C4-2B (cell line): ENCODE data around the gene POP7.
"Not testable (repeated sequence)": the region's sequence is repeated elsewhere in the genome, so short reads cannot be mapped to it uniquely, and the experiment has no call there.

ENCODE experiments used
- H3K27ac ChIP-seq: fragments of 450-650 bp; 2 replicates; pipeline ENCODE4 v1.5.1; 2017
- ZFX ChIP-seq: fragments of 450-650 bp; IDR thresholded peaks from 2 replicates; pipeline ENCODE4 v1.6.1; 2017
- TF ChIP-seq, protein P1 (sequence below): fragments of 450-650 bp; conservative IDR thresholded peaks from 2 replicates; pipeline ENCODE4 v1.5.1; 2017; ENCODE audit warnings: mild to moderate bottlenecking

POP7 gene

DNA sequence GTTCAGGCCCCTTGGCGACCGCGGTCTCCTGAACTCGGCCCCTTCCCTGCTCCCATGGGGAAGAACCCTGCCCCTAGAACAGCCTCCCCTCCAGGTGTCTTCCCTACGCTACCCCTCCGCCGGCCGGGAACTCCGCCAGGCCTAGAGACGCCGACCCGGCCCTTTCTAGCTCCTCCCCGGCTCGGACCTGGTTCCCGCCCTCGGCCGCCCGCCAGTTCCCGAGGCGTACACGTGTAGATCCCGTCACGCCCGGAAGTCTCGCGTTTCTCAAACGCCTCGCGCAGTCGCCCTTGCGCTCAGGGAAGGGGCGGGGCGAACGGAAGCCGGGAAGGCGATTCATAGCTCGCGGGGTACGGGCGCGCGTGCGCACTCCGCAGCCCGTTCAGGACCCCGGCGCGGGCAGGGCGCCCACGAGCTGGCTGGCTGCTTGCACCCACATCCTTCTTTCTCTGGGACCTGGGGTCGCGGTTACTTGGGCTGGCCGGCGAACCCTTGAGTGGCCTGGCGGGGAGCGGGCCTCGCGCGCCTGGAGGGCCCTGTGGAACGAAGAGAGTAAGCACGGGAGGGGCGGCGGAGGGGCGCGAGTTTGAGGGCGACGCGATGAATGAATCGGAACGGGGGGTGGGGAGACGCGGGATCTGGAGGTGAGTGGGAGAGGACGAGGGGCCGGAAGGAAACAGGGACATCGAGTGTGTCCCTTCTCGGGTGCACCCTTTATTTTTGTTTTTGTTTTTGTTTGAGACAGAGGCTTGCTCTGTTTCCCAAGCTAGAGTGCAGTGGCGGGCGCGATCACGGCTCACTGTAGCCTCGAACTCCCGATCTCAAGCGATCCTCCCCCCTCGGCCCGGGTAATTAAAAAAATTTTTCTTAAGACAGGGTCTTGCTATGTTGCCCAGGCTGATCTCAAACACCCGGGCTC lies at the start of gene POP7:
TSS of gene POP7 (plus strand) at position 369 of the 919 bp plus-strand sequence. CDS start 710 bp downstream, outside the sequence.
- TF ChIP-seq ZFX, result peak; percentile 81; the same call in 1 of the 2 replicates
- TF ChIP-seq, protein P1, sequence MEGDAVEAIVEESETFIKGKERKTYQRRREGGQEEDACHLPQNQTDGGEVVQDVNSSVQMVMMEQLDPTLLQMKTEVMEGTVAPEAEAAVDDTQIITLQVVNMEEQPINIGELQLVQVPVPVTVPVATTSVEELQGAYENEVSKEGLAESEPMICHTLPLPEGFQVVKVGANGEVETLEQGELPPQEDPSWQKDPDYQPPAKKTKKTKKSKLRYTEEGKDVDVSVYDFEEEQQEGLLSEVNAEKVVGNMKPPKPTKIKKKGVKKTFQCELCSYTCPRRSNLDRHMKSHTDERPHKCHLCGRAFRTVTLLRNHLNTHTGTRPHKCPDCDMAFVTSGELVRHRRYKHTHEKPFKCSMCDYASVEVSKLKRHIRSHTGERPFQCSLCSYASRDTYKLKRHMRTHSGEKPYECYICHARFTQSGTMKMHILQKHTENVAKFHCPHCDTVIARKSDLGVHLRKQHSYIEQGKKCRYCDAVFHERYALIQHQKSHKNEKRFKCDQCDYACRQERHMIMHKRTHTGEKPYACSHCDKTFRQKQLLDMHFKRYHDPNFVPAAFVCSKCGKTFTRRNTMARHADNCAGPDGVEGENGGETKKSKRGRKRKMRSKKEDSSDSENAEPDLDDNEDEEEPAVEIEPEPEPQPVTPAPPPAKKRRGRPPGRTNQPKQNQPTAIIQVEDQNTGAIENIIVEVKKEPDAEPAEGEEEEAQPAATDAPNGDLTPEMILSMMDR, result no peak
- peak within 1 kb of the TSS; percentile 91 for H3K27ac ChIP-seq

DNA sequence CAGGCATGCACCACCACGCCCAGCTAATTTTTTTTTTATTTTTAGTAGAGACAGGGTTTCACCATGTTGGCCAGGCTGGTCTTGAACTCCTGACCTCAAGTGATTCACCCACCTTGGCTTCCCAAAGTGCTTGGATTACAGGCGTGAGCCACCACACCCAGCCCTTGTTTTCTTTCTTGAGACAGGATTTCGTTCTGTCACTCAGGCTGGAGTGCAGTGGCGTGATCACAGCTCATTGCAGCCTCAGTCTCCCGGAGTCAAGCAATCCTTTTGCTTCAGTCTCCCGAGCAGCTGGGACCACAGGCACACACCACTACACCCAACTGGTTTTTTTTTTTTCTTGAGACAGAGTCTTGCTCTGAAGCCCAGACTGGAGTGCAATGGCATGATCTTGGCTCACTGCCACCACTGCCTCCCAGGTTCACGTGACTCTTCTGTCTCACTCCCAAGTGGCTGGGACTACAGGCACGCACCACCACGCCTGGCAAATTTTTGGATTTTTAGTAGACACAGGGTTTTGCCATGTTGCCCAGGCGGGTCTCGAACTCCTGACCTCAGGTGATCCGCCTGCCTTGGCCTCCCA lies 43.6 kb upstream of the POP7 start:
- H3K27ac ChIP-seq, result not testable (repeated sequence)

DNA sequence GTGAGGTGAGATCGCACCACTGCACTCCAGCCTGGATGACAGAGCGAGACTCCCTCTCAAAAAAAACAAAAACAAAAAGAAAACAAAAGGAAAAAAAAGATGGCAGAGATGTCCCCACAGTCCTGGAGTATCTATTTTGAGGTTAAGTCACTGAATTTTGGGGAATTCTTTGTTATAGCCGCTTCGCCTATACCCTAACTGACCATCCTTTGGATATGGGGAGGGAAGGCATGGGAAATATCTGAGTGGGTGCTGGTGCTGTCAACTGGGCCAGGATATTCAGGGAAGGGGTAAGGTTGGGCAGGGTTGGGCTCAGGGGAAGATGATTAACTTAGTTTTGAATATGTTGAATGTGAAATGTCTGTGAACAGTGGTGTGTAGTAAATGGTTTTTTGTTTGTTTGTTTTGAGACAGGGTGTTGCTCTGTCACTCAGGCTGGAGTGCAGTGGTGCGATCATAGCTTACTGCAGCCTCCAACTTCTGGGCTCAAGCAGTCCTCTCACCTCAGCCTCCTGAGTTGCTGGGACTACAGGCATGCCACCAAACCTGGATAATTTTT lies 40.7 kb upstream of the POP7 start:
- TF ChIP-seq, protein P1, result no peak
- TF ChIP-seq ZFX, result no peak
- no peak overlapping the region for H3K27ac ChIP-seq

DNA sequence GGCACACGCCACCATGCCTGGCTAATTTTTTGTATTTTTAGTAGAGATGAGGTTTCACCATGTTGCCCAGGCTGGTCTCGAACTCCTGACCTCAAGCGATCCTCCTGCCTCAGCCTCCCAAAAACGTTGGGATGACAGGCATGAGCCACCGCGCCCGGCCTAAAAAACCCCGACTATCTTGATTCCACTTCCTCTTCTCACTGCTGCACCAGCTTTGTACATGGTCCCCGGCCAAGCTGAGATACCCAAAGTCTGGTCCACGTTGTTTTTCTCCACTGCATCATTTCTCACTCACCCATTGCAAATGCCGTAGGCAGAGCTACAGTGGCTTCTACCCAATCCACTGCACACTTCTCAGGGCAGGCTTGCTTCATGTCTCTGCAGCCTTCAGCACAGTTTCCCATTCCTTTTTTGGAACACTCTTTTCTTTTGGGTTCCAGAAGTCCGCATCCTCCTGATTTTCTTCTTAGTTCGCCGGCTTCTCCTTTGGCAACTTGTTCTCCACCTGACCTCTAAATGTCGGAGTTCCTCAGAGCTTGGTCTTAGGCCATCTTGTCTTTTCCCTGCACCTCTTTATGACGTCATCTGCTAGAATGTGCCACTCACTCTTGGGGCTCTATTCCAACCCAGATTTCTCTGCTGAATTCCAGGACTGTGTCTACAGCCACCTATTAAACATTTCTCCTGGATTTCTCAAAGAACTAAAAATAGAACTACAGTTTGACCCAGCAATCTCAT lies 38.4 kb upstream of the POP7 start:
- TF ChIP-seq, protein P1, result no peak
- TF ChIP-seq ZFX, result no peak
- no peak overlapping the region for H3K27ac ChIP-seq

DNA sequence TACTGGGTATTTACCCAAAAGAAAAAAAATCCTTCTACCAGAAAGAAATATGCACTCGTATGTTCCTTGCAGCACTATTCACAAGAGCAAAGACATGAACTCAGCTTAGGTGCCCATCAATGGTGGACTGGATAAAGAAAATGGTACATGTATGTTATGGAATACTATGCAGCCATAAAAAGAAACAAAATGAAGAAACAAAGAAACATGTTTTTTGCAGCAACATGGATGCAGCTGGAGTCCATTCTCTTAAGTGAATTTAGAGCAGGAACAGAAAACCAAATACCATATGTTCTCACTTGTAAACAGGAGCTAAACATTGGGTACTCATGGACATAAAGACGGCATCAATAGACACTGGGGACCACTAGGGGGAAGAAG lies 37.9 kb upstream of the POP7 start:
- no peak for TF ChIP-seq ZFX
- TF ChIP-seq, protein P1, result no peak
- H3K27ac ChIP-seq, result no peak overlapping the region

DNA sequence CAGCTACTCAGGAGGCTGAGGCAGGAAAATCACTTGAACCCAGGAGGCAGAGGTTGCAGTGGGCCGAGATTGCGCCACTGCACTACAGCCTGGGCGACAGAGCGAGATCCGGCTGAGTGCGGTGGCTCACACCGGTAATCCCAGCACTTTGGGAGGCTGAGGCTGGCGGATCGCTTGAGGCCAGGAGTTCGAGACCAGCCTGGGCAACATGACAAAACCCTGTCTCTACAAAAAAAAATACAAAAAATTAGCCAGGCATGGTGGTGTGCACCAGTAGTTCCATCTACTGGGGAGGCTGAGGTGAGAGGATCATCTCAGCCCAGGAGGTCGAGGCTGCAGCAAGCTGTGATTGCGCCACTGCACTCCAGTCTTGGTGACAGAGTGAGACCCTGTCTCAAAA lies 36.8 kb upstream of the POP7 start:
- H3K27ac ChIP-seq, result not testable (repeated sequence)

DNA sequence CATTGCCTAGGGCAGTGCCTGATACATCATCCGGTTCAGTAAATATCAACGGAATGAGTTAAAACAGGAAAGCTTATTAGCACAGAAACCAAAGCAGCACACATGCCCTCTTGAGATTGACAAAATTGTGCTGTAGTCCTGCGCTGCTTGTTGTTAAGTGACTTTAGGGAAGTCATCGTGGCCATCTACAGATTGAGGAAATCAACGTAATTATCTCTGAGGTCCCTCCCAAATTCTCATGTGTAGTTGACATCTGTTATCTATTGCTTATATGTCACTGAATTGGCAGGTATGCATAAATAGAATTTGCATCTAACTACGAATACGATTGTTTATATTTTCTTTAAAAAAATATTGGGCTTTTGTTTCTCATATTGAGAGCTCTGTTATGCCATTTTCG lies 35.8 kb upstream of the POP7 start:
- TF ChIP-seq, protein P1, result no peak
- TF ChIP-seq ZFX, result no peak
- H3K27ac ChIP-seq, result no peak overlapping the region
